Stimulated activated naive B cell treated with anti-CD40 and anti-IgM and Interleukin-4, amounts not matched to agents 10 μg/mL and 1 μg/mL and 100 μg/mL, for 72 hours (primary cell): ENCODE measurements around the gene KCNMA1.

Experiments used
- ATAC-seq, 2 donors: fragments of 150-1000 bp; cut with Tn5 transposase; replicated peaks; 2 replicates each; pipeline ENCODE4 v1.10.0; 2021; ENCODE audit warnings: moderate library complexity in 1 of 2
- DNase-seq: peaks from one replicate; pipeline ENCODE4 v3.0.0; 2021
- H3K27ac Mint-ChIP-seq: one replicate; pipeline ENCODE4 v1.8.0; 2022; ENCODE audit warnings: mild to moderate bottlenecking, mixed read lengths
- H3K27me3 Mint-ChIP-seq, 2 donors: one replicate each; pipeline ENCODE4 v1.8.0; 2022; ENCODE audit warnings: mixed read lengths in 2 of 2
- H3K36me3 Mint-ChIP-seq, 2 donors: one replicate each; pipeline ENCODE4 v1.8.0; 2022; ENCODE audit warnings: mixed read lengths in 2 of 2, mild to moderate bottlenecking in 1 of 2
- H3K4me1 Mint-ChIP-seq, 2 donors: one replicate each; pipeline ENCODE4 v1.8.0; 2022; ENCODE audit warnings: mixed read lengths in 2 of 2, mild to moderate bottlenecking in 1 of 2
- H3K4me3 Mint-ChIP-seq, 2 donors: one replicate each; pipeline ENCODE4 v1.8.0; 2022; ENCODE audit warnings: mild to moderate bottlenecking in 2 of 2, mixed read lengths in 2 of 2, moderate library complexity in 1 of 2
- H3K9me3 Mint-ChIP-seq, 2 donors: one replicate each; pipeline ENCODE4 v1.8.0; 2022; ENCODE audit warnings: mixed read lengths in 2 of 2, mild to moderate bottlenecking in 1 of 2

Gene KCNMA1

DNA sequence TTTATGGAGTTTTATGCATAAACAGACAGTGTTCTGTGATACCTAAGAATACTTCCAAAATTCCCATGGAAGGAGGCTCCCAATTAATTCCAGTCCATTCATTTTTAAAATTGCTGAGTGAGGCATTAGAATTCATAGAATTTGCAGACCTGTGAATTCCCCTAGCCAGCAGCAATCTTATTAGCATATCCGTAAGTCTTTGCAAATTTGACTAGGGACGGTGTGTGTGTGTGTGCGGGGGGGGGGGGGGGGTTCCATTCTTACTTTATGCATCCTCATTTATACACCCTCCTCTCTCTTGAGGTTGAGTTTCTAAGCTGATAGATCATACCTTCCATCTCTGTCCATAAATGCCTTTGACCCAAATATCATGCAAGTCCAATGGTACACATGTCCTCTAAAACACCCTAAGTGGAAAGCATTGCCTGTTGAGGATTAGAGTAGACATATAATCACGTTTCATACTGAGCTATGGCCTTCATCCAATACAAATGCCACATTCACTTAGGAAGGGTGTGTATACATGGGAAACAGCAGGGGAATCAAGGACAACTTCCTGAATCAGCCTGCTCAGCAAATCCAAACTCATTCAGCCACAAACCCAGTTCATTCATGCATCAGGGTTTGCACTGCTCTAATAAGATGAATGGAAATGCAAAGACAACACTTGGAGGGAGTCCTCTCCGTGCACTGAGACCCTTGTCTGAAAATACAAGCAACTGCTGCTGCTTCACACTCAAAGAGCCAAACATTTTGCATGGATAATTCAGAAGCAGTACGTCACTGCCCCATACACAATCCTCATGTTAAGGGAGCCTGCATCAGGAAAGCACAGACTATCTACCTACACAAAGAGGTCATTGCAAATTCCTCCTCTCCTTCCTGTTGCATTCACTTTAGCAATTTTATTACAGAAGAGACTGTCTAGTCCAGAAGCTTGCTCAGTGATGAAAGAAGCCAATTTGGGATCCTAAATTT is 350.8 kb downstream of the KCNMA1 start:
- DNase-seq (no peak), ATAC-seq (no peak)
- no peaks in the 10 kb centered on the region for H3K36me3 Mint-ChIP-seq
- H3K4me3 Mint-ChIP-seq, result no peak overlapping the region
- H3K4me1 Mint-ChIP-seq, result peaks cover 0 to 3% of the 10 kb centered on the region in 2 donors
- H3K27ac Mint-ChIP-seq, result no peak overlapping the region
- H3K27me3 Mint-ChIP-seq, result peaks cover 31 to 34% of the 10 kb centered on the region in 2 donors
- H3K9me3 Mint-ChIP-seq, result no peaks in the 10 kb centered on the region

DNA sequence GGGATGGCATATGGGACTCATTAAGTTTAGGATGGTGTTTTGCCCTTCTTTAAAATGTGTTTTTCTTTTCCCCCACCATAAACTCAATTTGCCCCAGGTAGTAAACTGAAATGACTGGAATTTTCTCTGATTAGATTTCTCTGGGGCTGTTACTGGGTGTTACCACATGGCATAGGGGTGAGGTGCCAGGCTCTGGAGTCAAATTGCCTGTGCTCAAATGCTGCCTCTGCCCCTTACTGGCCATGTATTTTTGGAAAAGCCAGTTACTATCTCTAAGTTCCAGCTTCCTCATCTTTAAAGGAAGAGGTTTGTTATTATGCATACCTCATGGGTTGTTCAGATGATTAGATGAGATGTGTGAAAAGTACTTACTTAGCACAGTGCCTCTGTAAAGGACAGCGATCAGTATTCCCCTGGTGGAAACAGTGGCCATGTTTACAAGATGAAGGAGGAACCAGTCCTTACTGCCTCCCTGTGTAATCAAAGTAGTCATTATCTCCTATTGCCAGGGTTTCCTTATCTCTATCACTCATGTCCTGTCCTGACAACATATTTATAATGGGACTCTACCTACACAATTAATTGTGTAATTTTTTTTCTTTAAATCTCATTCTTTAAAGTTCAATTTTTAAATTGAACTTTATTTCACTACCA is 352.0 kb downstream of the KCNMA1 start:
- Mint-ChIP-seq H3K9me3 (no peaks in the 10 kb centered on the region), H3K4me1 (peaks cover 6% of the 10 kb centered on the region in 2 donors), H3K27ac (no peak overlapping the region), H3K27me3 (peaks cover 27 to 40% of the 10 kb centered on the region in 2 donors), H3K4me3 (no peak overlapping the region), H3K36me3 (no peaks in the 10 kb centered on the region)
- DNase-seq (no peak), ATAC-seq (no peak)

DNA sequence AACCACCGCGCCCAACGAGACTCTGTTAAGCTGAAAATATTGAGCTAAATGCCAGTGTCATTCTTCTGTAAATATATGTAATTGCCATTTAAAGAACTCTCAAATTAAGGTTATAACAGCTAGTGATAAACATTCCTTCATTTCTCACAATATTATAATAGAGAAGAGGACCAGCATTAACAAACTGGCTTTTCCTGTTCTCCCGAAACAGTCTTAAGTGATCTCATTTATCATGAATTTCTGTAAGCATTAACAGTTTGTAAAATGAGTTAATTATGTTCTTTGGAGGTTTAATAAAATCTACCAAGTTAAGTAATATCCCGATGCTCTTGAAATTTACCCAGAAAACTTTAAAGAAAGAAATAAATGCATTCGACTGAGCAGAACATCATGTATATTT is 352.8 kb downstream of the KCNMA1 start:
- Mint-ChIP-seq H3K4me3 (no peak overlapping the region), H3K4me1 (peaks cover 6% of the 10 kb centered on the region in 2 donors), H3K9me3 (peaks cover 3 to 4% of the 10 kb centered on the region in 2 donors), H3K36me3 (no peaks in the 10 kb centered on the region), H3K27me3 (peaks cover 33 to 47% of the 10 kb centered on the region in 2 donors), H3K27ac (no peak overlapping the region)
- ATAC-seq (no peak), DNase-seq (no peak)

DNA sequence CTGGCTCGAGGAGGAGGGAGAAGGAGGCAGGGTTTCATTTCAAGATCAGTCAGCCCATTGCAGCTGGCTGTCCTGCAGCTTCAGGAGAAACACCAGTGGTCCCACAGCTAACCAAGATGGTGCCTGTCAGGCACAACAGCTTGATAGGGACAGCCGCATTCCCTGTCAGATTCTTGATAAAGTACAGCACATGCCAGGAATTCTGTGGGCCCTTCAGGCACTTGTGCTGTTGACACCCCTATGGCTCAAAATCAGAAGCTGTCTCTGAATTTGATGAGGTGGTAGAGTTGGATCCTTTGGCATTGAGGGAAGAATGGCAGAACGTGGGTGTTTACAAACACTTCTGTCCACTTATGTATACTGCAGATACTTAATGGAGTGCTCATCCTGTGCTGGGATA is 354.3 kb downstream of the KCNMA1 start:
- Mint-ChIP-seq H3K27ac (no peak overlapping the region), H3K4me3 (no peak overlapping the region), H3K36me3 (peaks cover 0 to 2% of the 10 kb centered on the region in 2 donors), H3K9me3 (peaks cover 6 to 8% of the 10 kb centered on the region in 2 donors), H3K4me1 (peaks cover 6% of the 10 kb centered on the region in 2 donors), H3K27me3 (peaks cover 35 to 49% of the 10 kb centered on the region in 2 donors)
- ATAC-seq (no peak), DNase-seq (no peak)

DNA sequence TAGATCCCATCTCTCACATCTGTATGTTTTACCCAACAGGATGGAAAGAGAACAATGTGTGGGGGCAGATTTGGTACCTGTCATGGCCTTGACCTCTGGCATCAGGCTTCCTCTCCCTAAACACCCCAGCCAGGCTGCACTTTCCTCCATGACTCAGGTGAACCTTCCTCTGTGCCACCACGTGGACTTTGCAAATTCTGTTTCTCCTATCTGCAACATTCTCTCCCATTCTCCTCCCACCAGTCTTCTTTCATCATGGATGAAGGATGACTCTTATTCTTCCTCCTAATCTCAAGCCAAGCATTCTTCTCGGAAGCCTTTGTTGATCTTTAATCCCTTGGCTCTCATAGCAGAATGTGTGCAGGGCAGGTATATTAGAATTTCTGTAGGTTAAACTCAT is 355.4 kb downstream of the KCNMA1 start:
- Mint-ChIP-seq H3K4me3 (no peak overlapping the region), H3K27ac (no peak overlapping the region)
- no peak for ATAC-seq

DNA sequence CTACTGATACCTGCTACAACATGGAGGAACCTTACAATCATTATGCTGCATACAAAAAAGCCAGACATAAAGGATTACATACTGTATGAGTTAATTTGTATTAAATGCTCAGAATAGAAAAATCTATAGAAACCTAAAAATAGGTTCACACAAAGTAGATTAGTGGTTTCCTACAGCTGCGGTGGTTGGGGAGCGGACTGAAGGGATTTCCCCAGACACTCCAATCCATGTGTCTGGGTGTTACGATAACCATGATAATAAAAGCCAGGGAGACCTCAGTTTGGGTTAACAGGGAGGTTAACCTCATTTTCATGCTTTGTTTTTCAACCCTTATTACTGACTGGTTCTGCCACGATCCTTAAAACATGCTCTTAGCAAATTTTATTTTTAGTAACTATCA is 355.9 kb downstream of the KCNMA1 start:
- H3K4me1 Mint-ChIP-seq, result peaks cover 6% of the 10 kb centered on the region in 2 donors
- peaks cover 6 to 8% of the 10 kb centered on the region in 2 donors for H3K9me3 Mint-ChIP-seq
- H3K27ac Mint-ChIP-seq, result no peak overlapping the region
- DNase-seq, result no peak
- peak in 1 of 2 donors; percentile 46 for ATAC-seq
- peaks cover 35 to 39% of the 10 kb centered on the region in 2 donors for H3K27me3 Mint-ChIP-seq
- H3K36me3 Mint-ChIP-seq, result peaks cover 0 to 2% of the 10 kb centered on the region in 2 donors
- no peak overlapping the region for H3K4me3 Mint-ChIP-seq

More for the DNA sequence above, 355.4 kb downstream of the KCNMA1 start:
- H3K4me1 Mint-ChIP-seq, result peaks cover 6% of the 10 kb centered on the region in 2 donors
- no peak for DNase-seq
- H3K36me3 Mint-ChIP-seq, result peaks cover 0 to 2% of the 10 kb centered on the region in 2 donors
- peaks cover 35 to 41% of the 10 kb centered on the region in 2 donors for H3K27me3 Mint-ChIP-seq
- peaks cover 6 to 8% of the 10 kb centered on the region in 2 donors for H3K9me3 Mint-ChIP-seq

DNA sequence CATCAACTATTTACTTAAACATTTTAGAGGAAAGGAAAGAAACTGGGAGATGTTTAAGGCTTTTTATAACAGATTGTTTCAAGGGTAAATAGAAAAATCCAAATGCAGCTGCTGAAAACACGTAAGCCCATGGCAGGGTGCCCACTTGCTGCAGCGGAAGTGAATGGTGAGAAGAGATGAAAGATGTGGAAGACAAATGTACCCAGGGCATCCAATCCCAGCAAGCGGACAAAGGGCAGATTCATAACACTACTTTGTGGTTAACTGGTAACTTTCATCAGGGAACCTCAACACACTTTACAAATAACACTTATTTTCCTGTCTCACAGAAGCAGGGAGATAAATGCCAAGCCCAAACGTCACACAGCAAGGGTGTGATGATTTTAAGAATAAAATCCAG is 358.4 kb downstream of the KCNMA1 start:
- no peak overlapping the region for H3K27ac Mint-ChIP-seq
- peaks cover 6% of the 10 kb centered on the region in 2 donors for H3K4me1 Mint-ChIP-seq
- no peak overlapping the region for H3K4me3 Mint-ChIP-seq
- H3K36me3 Mint-ChIP-seq, result peaks cover 0 to 2% of the 10 kb centered on the region in 2 donors
- peaks cover 6 to 8% of the 10 kb centered on the region in 2 donors for H3K9me3 Mint-ChIP-seq
- ATAC-seq (no peak), DNase-seq (no peak)
- H3K27me3 Mint-ChIP-seq, result peaks cover 34 to 39% of the 10 kb centered on the region in 2 donors

DNA sequence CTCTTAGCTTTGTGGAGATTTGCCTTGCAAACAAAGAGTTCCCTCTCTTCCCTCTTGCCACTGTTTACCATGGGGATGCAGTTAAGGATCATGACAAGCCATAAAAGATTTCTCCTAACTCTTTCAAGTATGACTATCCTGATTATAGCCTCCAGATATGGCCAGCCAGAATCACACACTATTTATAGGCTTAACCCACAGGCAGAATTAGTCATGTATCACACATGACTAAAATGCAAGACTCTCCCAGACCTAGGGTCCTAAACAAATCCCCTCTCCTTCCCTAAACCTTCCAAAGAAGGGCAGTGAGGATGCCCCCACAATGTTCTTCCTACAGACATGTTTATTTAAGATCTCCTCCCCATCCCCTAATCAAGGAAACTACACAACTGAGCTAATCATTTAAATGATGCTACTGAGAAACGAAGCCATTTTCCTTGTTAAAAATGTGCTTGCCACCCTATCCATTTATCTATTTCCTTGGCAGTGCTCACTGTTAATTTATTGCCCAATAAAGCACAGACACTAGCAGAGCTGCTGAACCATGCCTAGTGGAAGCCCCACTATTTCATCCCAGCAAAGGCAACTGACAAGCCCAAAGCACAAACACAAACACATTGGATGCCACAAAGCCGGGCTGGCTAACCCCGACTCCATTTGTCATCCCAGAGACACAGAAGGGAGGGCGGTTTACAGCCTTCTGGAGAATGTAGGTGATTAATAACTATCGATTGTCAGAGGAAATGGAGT is 363.4 kb downstream of the KCNMA1 start:
- Mint-ChIP-seq H3K36me3 (peaks cover 0 to 3% of the 10 kb centered on the region in 2 donors), H3K4me1 (no peaks in the 10 kb centered on the region), H3K27me3 (peaks cover 18 to 21% of the 10 kb centered on the region in 2 donors), H3K4me3 (no peak overlapping the region), H3K27ac (no peak overlapping the region), H3K9me3 (peaks cover 2 to 3% of the 10 kb centered on the region in 2 donors)
- DNase-seq (no peak), ATAC-seq (no peak)

DNA sequence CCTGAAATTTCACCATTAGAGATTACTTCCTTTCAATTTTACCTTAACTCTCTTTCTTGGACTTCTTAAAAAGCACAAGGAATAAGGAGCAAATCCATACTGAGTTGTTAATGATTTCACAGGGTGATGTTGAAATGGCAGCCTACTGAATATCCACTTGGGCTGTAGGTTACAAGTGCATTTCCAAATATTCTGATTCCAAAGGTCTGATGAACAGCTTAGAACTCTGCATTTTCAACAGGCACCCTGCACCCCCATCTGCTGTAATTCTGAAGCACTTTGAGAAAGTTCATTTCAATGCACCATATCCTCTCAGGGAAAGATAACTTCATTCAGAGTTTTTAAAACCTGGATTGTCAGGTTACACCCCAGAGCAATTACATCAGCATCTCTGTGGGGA is 368.4 kb downstream of the KCNMA1 start:
- H3K27me3 Mint-ChIP-seq, result peaks cover 9 to 15% of the 10 kb centered on the region in 2 donors
- H3K4me1 Mint-ChIP-seq, result peaks cover 6 to 15% of the 10 kb centered on the region in 2 donors
- no peak for DNase-seq
- no peak overlapping the region for H3K4me3 Mint-ChIP-seq
- H3K36me3 Mint-ChIP-seq, result peaks cover 0 to 1% of the 10 kb centered on the region in 2 donors
- no peak for ATAC-seq
- no peak overlapping the region for H3K27ac Mint-ChIP-seq
- no peaks in the 10 kb centered on the region for H3K9me3 Mint-ChIP-seq

DNA sequence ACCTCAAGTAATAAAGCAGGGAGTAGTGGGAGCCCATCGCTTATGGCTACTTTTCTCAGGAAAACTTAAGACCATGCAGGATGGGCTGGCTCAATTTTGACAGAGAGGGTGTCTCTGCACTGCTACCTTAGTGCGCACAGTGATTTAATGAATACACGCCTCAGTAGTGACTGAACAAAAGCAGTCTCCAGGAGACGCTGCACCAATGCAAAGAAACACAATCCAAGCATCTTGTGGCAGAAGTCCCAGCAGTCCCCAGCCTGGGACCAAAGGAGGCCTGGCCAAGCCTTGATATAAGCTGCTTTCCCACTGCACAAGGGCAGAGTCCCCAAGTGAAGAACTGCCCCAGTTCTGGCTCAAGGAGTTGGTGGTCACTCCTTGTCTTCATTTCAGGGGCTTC is 368.9 kb downstream of the KCNMA1 start:
- DNase-seq (no peak), ATAC-seq (no peak)
- Mint-ChIP-seq H3K36me3 (peaks cover 0 to 1% of the 10 kb centered on the region in 2 donors), H3K27ac (no peak overlapping the region), H3K4me1 (peaks cover 10 to 19% of the 10 kb centered on the region in 2 donors), H3K9me3 (no peaks in the 10 kb centered on the region), H3K4me3 (no peak overlapping the region), H3K27me3 (peaks cover 6 to 15% of the 10 kb centered on the region in 2 donors)

DNA sequence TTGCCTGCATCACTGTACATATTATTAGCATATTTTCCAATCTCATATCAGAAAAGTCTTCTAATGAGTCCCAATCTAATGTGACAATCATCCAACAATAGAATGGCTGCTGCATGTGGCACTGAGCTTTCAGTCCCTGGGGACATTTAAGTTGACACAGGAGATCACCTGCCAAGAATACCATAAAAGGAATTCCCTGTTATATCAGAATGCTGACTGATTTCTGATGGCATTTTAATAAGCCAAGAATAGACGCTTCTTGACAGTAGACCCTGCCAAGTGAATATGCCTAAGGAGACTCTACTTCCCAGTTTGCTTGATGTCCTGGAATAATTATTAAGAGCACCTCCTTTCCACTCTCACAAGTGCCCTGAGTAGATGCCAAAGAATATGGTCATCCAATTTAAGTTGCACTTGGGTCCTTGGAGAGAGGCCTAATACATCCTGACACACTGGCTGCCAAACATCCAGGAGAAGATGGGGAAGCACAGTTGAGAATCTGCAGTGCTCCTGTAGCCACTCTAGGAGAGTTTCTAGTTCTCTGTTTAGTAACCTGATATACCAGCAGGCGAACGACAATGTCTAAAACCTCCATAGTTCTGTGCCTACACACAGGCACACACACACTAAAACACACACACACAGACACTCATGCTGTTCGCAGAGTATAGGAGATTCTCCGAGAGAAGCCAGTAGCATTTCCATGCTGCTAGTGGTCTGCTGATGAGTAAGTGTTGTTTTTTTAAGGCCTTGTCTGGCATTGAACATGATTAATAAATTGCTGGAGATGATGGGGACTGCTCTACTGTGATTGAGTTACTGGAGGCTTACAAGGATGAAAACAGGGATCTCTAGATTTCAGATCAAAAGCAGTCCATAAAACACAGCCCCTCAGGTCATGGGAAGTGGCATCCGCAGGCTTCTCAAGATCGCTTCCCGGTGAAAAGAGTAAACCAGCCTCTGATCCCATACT is 369.6 kb downstream of the KCNMA1 start:
- H3K4me1 Mint-ChIP-seq, result peaks cover 16 to 27% of the 10 kb centered on the region in 2 donors
- H3K36me3 Mint-ChIP-seq, result peaks cover 0 to 1% of the 10 kb centered on the region in 2 donors
- ATAC-seq (no peak), DNase-seq (no peak)
- peaks cover 6 to 11% of the 10 kb centered on the region in 2 donors for H3K27me3 Mint-ChIP-seq
- H3K9me3 Mint-ChIP-seq, result peaks cover 0 to 1% of the 10 kb centered on the region in 2 donors
- no peak overlapping the region for H3K27ac Mint-ChIP-seq
- H3K4me3 Mint-ChIP-seq, result no peak overlapping the region

DNA sequence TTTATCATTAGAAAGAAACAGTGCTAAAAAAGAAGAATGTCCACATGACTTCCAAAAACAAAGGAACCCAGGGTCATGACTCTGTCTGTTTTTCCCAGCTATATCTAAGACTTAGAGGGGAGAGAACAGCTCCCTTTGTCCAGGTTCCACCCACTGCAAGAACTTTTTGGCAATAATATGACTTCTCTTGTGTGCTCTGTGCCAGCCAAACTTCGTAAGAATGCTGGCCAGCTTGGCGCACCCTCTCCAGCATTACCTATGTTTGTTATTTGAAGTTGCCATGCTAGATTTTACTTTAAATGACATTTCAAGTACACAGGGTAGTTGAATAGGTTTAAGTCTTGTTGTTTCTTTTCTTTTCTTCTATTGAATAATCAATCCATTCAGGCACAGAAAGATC is 371.4 kb downstream of the KCNMA1 start:
- peaks cover 0 to 4% of the 10 kb centered on the region in 2 donors for H3K9me3 Mint-ChIP-seq
- H3K4me3 Mint-ChIP-seq, result no peak overlapping the region
- DNase-seq (no peak), ATAC-seq (no peak)
- peaks cover 0 to 4% of the 10 kb centered on the region in 2 donors for H3K27me3 Mint-ChIP-seq
- no peak overlapping the region for H3K27ac Mint-ChIP-seq
- H3K4me1 Mint-ChIP-seq, result peaks cover 16 to 27% of the 10 kb centered on the region in 2 donors
- H3K36me3 Mint-ChIP-seq, result peaks cover 0 to 1% of the 10 kb centered on the region in 2 donors

DNA sequence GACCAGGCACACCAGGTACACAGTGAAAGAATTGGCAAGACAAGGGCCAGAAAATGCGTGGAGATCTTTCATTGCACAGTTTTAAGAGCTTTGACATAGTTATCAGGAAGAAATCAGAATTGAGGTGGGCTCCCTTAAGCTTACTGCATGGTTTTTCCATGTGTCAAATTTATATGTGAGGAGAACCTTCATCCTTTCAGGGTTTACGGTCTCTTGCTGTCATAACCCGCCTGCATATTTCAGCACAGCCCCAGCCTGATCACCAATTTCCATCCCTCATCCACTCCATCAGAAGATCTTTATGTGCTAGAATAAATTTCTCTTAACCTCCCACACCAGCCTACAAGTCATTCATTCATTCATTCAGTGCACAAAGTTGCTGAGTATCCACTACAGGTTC is 373.1 kb downstream of the KCNMA1 start:
- peaks cover 0 to 4% of the 10 kb centered on the region in 2 donors for H3K9me3 Mint-ChIP-seq
- ATAC-seq (no peak), DNase-seq (no peak)
- H3K27ac Mint-ChIP-seq, result no peak overlapping the region
- H3K36me3 Mint-ChIP-seq, result no peaks in the 10 kb centered on the region
- H3K4me3 Mint-ChIP-seq, result no peak overlapping the region
- H3K27me3 Mint-ChIP-seq, result peaks cover 0 to 4% of the 10 kb centered on the region in 2 donors
- H3K4me1 Mint-ChIP-seq, result peaks cover 16 to 27% of the 10 kb centered on the region in 2 donors
